ENCODE data around the gene GCFC2. TPM values are rescaled to one million over a fixed set of nuclear protein-coding genes. Genes with fewer than 3 reads are reported as not detected.

The GCFC2 gene
- total RNA-seq, 1 experiment from 2014 or later, result 20.1 TPM

DNA sequence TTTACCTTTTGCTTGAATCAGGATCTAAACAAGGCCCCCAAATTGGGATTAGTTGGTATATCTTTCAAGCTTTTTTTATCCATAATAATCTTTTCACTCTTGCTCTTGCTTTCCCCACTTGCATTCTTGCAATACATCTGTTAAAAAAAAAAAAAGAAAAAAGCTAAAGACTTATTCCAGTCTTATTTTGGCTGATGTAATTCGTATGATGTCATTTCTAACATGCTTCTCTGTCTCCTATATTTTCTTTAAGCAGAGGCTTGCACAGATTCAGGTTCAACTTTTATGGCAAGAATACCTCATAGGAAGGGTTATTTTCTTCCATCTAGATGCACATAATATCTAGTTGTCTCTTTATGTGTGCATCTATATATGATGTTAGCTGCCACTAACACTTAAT is 9.8 kb upstream of the GCFC2 start:
- no peak for TF ChIP-seq JUND (IDR thresholded peaks at IDR 0.05)
- TF ChIP-seq CBX3 (IDR thresholded peaks at IDR 0.05; ENCODE audit: low read depth), result no peak
- no peak for TF ChIP-seq ZNF274 (IDR thresholded peaks at IDR 0.05; ENCODE audit: low read depth, low read length)
- TF ChIP-seq EZH2phosphoT487 (IDR thresholded peaks at IDR 0.05; ENCODE audit: borderline replicate concordance), result no peak
- Histone ChIP-seq H3K27ac (ENCODE audit: low read depth, low read length) (no peak overlapping the region), H2AFZ (ENCODE audit: low read depth, low read length, poor library complexity, severe bottlenecking) (no peak overlapping the region), H3K79me2 (ENCODE audit: insufficient read depth, low read length) (no peaks in the 10 kb centered on the region), H3K27me3 (ENCODE audit: insufficient read depth, low read length) (peaks cover 5% of the 10 kb centered on the region), H4K20me1 (ENCODE audit: insufficient read depth) (no peaks in the 10 kb centered on the region), H3K9me2 (ENCODE audit: insufficient read depth) (no peaks in the 10 kb centered on the region), H3K36me3 (ENCODE audit: control insufficient read depth in 1 of 2, insufficient read depth in 2 of 2, low read length in 2 of 2) (no peaks in the 10 kb centered on the region), H3K9ac (ENCODE audit: low read length) (no peak overlapping the region), H3K4me2 (ENCODE audit: low read length) (no peak overlapping the region), H3K4me3 (replicated peaks in 1 of 2; ENCODE audit: low read depth in 1 of 2, low read length in 2 of 2) (no peak overlapping the region), H3K9me3 (ENCODE audit: control insufficient read depth in 1 of 2, insufficient read depth in 1 of 2, low read depth in 1 of 2, low read length in 2 of 2) (no peaks in the 10 kb centered on the region), H3K4me1 (ENCODE audit: control insufficient read depth in 1 of 2, insufficient read depth in 2 of 2, low read length in 2 of 2) (no peaks in the 10 kb centered on the region)
- DNase-seq (ENCODE audit: low read depth, low spot score) (no peak), ATAC-seq (no peak)
- RAD21 ChIA-PET (ENCODE audit: low non-redundant PET in 1 of 2, low total read pairs in 2 of 2, uncharacterized antibody in 2 of 2, unreplicated experiment in 2 of 2), result no interaction called here
- CTCF ChIA-PET, result interaction anchor here (0.6 to 1.0 kb wide), 2 partner anchors 9 to 65 kb away, joined by 4 to 5 read pairs; no protein-coding TSS in a partner anchor
- no TSS peak for BruUV-seq (replicated peaks)
- intact Hi-C loops (cut with micrococcal nuclease), result no loop called here
- POLR2A ChIA-PET, result no interaction called here

DNA sequence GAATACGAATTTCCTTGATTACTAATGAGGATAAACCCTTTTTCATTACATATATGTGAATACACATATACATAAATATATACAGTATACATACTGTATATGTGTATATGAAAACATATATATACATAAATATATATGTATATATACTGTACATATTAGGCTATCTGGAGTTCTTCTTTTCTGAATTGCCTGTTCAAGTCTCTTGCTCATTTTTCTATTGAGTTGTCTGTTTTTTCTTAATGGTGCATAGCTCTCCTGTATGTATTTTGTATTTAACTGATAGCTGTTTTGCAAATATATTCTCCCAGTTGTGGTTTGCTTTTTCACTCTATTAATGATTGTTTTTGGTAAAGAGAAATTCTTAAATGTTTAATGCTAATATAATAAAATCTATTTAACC is 8.9 kb upstream of the GCFC2 start:
- Histone ChIP-seq H3K27me3 (ENCODE audit: insufficient read depth, low read length) (peaks cover 5% of the 10 kb centered on the region), H3K9me3 (ENCODE audit: control insufficient read depth in 1 of 2, insufficient read depth in 1 of 2, low read depth in 1 of 2, low read length in 2 of 2) (no peaks in the 10 kb centered on the region), H3K9me2 (ENCODE audit: insufficient read depth) (no peaks in the 10 kb centered on the region), H4K20me1 (ENCODE audit: insufficient read depth) (no peaks in the 10 kb centered on the region), H3K27ac (ENCODE audit: low read depth, low read length) (no peak overlapping the region), H3K79me2 (ENCODE audit: insufficient read depth, low read length) (no peaks in the 10 kb centered on the region), H3K4me3 (replicated peaks in 1 of 2; ENCODE audit: low read depth in 1 of 2, low read length in 2 of 2) (no peak overlapping the region), H3K9ac (ENCODE audit: low read length) (no peak overlapping the region), H3K36me3 (ENCODE audit: control insufficient read depth in 1 of 2, insufficient read depth in 2 of 2, low read length in 2 of 2) (no peaks in the 10 kb centered on the region), H3K4me2 (ENCODE audit: low read length) (no peak overlapping the region), H3K4me1 (ENCODE audit: control insufficient read depth in 1 of 2, insufficient read depth in 2 of 2, low read length in 2 of 2) (no peaks in the 10 kb centered on the region), H2AFZ (ENCODE audit: low read depth, low read length, poor library complexity, severe bottlenecking) (no peak overlapping the region)
- ChIA-PET POLR2A (no interaction called here), RAD21 (ENCODE audit: low non-redundant PET in 1 of 2, low total read pairs in 2 of 2, uncharacterized antibody in 2 of 2, unreplicated experiment in 2 of 2) (no interaction called here), CTCF (interaction anchor here (1.0 kb wide), 1 partner anchor 10 kb away, joined by 5 read pairs; no protein-coding TSS in a partner anchor)
- DNase-seq (ENCODE audit: low read depth, low spot score) (no peak), ATAC-seq (no peak)
- intact Hi-C loops (cut with micrococcal nuclease), result no loop called here
- BruUV-seq (replicated peaks), result no TSS peak
- no peak for TF ChIP-seq YY1 (IDR thresholded peaks at IDR 0.05; ENCODE audit: extremely low read depth, insufficient replicate concordance, low read depth, low read length)

Data from HCT116 (cell line).